Sciatic nerve (tissue), 2 donors: ENCODE results near the gene TBXAS1. TPM values are rescaled to one million over a fixed set of nuclear protein-coding genes. Genes with fewer than 3 reads are reported as not detected.

Experiments
- ATAC-seq: fragments of 200-7000 bp; cut with Tn5 transposase; one replicate; pipeline ENCODE4 v1.9.1; 2020; ENCODE audit warnings: mild to moderate bottlenecking, moderate library complexity
- DNase-seq: peaks from one replicate; pipeline ENCODE4 v3.0.0-alpha.2; 2020; ENCODE audit warnings: low spot score
- intact Hi-C: fragments of 100-400 bp; cut with DNase I; formaldehyde crosslinking; loops from one replicate; pipeline ENCODE4 v1.14.2; 2022
- total RNA-seq: library from RNA; stranded (reverse); fragmentation: NEBNext Ultra II Directional; extraction: Animal tissue kit (Norgen Biotek cat#: 25700); gene quantifications from one replicate; pipeline ENCODE4 v1.2.1, GENCODE V29; 2021
- donor health status: DM: no; HTN: no; CAD: no.
- donor health status: DM: no; HTN: no; CAD: no.

TBXAS1 gene
- total RNA-seq, 1 donor from 2014 or later, result 19.1 TPM

- DNase-seq (no peak), ATAC-seq (no peak)
- intact Hi-C loops, result no loop called here
These were observed 129.7 kb downstream of the TBXAS1 start for GRCh38 chr7:139958599-139959284.

GRCh38 chr7:139959285-139959628 is 130.2 kb downstream of the TBXAS1 start:
- DNase-seq (no peak), ATAC-seq (no peak)
- intact Hi-C loops, result no loop called here

DNA sequence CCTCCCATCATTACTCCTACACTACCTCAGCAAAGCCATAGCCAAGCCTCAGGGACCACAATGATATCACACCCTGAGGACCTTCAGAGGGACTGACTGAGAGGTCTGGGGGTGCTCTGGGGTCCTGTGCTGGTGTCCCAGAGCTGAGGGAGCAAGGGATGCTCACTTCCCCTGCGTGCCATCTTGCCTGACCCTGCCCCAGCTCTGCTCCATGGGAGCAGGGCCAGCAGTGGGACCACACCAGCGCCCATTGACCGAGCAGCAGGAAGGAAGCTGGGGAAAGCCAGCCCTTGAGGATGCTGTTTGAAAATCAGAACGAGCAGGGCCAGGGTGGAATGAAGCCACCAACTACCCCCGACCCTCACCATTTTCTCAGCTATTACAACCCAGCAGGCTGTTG is 130.7 kb downstream of the TBXAS1 start:
- intact Hi-C loops, result no loop called here
- ATAC-seq (no peak), DNase-seq (no peak)

- intact Hi-C loops, result no loop called here
- no peak for DNase-seq
- no peak for ATAC-seq
These were observed 131.1 kb downstream of the TBXAS1 start for GRCh38 chr7:139960157-139960556.

DNA sequence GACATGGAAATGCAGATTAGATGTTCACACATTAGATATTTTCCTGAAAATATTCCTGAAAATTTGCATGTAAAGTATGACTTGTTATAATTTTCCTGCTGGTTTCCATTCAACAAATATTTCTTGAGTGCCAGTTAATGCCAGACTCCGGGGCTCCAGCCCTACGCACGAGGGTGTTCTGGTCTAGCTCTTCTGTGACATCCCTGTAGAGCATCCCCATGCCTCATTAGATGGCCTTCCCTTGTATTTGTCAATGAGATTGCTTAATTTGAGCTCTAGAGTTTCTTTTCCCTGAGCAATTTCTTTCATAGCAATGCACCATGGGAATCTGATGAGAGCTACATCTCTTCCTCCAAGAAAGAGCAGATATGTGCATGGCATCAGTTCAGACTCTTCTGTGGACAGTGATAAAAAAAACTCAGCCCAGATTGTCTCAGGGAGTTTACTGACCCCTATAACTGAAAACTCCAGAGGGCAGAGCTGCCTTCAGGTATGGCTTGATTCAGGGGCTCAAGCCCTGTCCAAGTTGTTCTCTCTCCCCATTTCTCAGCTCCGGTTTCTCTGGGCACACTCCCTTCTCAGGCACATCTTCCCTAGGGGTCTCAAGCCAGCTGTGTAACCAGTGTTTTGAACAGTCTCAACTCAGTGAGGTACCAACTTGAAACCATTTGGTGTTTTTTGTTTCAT is 137.0 kb downstream of the TBXAS1 start:
- intact Hi-C loops, result no loop called here
- ATAC-seq (no peak), DNase-seq (no peak)

DNA sequence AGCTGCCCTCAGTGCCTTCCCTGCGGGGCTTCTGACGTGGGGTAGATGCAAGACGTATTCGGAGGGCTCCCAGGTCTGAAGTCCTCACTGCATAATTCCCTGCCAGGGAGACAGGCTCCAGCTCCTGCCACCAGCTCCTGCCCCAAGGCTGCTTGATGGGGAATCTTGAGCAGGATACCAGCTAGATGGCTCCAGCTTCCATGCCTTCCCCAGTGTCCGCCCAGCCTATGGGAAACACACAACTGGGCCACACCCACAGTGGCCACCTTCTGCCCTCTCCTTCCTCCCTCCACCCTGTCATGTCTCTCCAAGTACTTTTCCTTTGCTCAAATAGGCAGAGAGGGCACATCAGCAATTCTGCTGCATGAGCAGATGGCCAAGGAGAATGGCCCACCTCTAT is 137.9 kb downstream of the TBXAS1 start:
- ATAC-seq (no peak), DNase-seq (no peak)
- intact Hi-C loops, result no loop called here

GRCh38 chr7:139968931-139969330 is 139.9 kb downstream of the TBXAS1 start:
- ATAC-seq, result no peak
- intact Hi-C loops, result no loop called here
- DNase-seq, result no peak

GRCh38 chr7:139972029-139972428 is 143.0 kb downstream of the TBXAS1 start:
- ATAC-seq (no peak), DNase-seq (no peak)
- intact Hi-C loops, result no loop called here

- ATAC-seq (no peak), DNase-seq (no peak)
- intact Hi-C loops, result no loop called here
These were observed 144.3 kb downstream of the TBXAS1 start for GRCh38 chr7:139973101-139974050.

GRCh38 chr7:139974179-139974811 is 145.2 kb downstream of the TBXAS1 start:
- DNase-seq, result no peak
- intact Hi-C loops, result no loop called here
- no peak for ATAC-seq

- intact Hi-C loops, result no loop called here
- DNase-seq (no peak), ATAC-seq (no peak)
These were observed 147.2 kb downstream of the TBXAS1 start for GRCh38 chr7:139976055-139976837.

- no peak for ATAC-seq
- intact Hi-C loops, result no loop called here
- DNase-seq, result no peak
These were observed 148.0 kb downstream of the TBXAS1 start for GRCh38 chr7:139976838-139977656.

DNA sequence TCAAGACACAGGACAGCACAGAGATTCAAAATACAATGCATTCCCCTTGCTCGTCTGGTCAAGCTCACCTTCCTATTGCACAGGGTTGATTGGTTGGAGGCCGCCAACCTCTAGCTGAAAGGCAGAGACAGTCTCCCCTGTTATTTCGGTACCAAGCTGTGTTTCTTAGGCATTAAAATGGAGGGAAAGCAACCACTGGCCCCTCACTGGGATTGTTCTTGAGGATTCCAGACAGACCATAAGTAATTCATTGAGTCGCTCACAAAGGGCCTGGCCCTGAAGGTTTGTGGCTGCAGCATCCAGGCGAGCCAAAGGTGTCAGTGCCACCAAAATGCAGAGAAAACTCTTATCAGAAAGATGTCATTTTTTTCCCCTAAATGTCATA is 152.4 kb downstream of the TBXAS1 start:
- no peak for ATAC-seq
- intact Hi-C loops, result no loop called here
- no peak for DNase-seq

DNA sequence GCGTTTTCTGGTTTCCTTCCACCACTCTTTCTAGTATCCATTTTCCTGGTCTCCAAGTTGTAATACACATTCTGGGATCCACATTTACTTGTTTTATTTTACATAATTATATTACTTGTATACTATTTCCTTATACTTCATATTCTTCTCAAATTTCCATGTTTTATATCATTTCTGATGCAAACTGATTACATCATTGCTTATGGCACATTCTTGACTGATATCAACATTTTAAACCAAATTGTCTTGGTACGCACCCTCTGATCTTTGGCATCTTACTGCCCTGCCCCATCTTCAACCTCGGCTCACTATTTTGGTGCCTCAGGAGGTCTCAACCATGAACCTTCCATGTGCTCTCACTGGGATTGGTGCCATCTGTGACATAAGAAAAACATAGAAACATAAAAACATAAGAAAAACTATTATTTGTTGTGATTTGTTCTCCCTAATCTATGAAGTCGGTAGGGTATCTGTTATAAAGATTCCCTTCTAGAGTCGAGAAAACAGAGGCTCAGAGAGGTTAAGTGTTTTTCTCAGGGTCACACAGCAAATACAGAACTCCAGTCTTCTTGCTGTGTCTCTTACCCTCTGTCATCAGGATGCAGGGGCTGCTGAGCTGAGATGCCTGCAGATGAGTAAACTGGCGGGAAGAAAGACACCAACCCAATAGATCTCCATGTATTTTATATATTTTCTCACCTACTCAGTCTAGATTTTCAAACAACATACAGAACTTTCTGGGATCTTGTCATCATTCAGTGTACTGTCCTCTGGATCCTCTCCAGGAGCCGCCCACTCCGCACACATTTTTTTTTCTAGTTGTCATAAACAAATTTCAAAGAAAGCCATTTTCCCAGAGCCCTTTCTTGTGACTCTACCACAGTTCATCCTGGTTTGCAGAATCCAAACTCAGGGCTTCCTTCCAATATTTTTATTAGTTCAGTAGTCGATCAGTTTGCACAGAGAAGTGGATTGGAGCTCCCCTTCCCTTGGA is 154.2 kb downstream of the TBXAS1 start:
- no peak for ATAC-seq
- no peak for DNase-seq
- intact Hi-C loops, result no loop called here

- intact Hi-C loops, result no loop called here
- no peak for ATAC-seq
- DNase-seq, result no peak
These were observed 155.8 kb downstream of the TBXAS1 start for GRCh38 chr7:139984642-139985539.

- no peak for ATAC-seq
- intact Hi-C loops, result no loop called here
- DNase-seq, result no peak
These were observed 156.7 kb downstream of the TBXAS1 start for GRCh38 chr7:139985811-139986210.
